H1 (cell line): ENCODE data around the gene CEP97. TPM values are rescaled to one million over a fixed set of nuclear protein-coding genes. Genes with fewer than 3 reads are reported as not detected.

Experiments used
- CTCF ChIA-PET: fragments of 300-600 bp; sonication (Branson Sonifier 250); formaldehyde crosslinking; loops from one replicate; lab custom pipeline; 2021; ENCODE audit not compliant: partially characterized antibody; lab: Charles Lee
- POLR2A ChIA-PET: fragments of 300-600 bp; sonication (Branson Sonifier 250); formaldehyde crosslinking; loops from one replicate; lab custom pipeline; 2021; ENCODE audit warnings: inconsistent platforms; ENCODE audit not compliant: partially characterized antibody; lab: Charles Lee
- DNase-seq, 2 experiments: peaks; one replicate each; pipeline versions ENCODE4 v3.0.0 to v3.0.0-alpha.2; 2010 to 2022; ENCODE audit warnings: low spot score in 2 of 2, low read depth in 1 of 2, mixed read lengths in 1 of 2
- FAIRE-seq: peaks from 2 replicates; lab custom pipeline; 2011; peaks lifted over from hg19 to GRCh38; lab: Jason Lieb, UNC
- H2AFZ ChIP-seq: 2 replicates; pipeline ENCODE4 v1.8.1; 2012; ENCODE audit warnings: low read length, inconsistent platforms
- H2AK5ac ChIP-seq: 2 replicates; pipeline ENCODE4 v1.6.1; 2013; ENCODE audit warnings: low read depth, low read length
- H2BK120ac ChIP-seq: replicated peaks from 2 replicates; pipeline ENCODE3; 2013; ENCODE audit warnings: low read depth, low read length, inconsistent platforms
- H2BK12ac ChIP-seq: 2 replicates; pipeline ENCODE4 v1.6.1; 2013; ENCODE audit warnings: low read depth, low read length
- H2BK15ac ChIP-seq: 2 replicates; pipeline ENCODE4 v1.6.1; 2013; ENCODE audit warnings: low read length
- H2BK20ac ChIP-seq: 2 replicates; pipeline ENCODE4 v1.6.1; 2013; ENCODE audit warnings: low read length
- H2BK5ac ChIP-seq: 2 replicates; pipeline ENCODE4 v1.6.1; 2013; ENCODE audit warnings: low read depth, low read length
- H3K14ac ChIP-seq: 2 replicates; pipeline ENCODE4 v1.6.1; 2013; ENCODE audit warnings: inconsistent platforms; ENCODE audit not compliant: insufficient read length
- H3K18ac ChIP-seq: 2 replicates; pipeline ENCODE4 v1.6.1; 2013; ENCODE audit warnings: low read length; ENCODE audit errors: extremely low read depth
- H3K23ac ChIP-seq: 2 replicates; pipeline ENCODE4 v1.6.1; 2013; ENCODE audit warnings: inconsistent platforms; ENCODE audit not compliant: insufficient read length
- H3K23me2 ChIP-seq: 2 replicates; pipeline ENCODE4 v1.6.1; 2013; ENCODE audit warnings: low read depth, low read length
- H3K27ac ChIP-seq: 2 replicates; pipeline ENCODE4 v1.6.1; 2011; ENCODE audit warnings: low read depth, low read length, inconsistent platforms
- H3K27me3 ChIP-seq, 4 experiments: replicated peaks in 1 of 4; 1 replicate in 1 of 4; 2 replicates in 3 of 4; pipeline versions ENCODE4 v1.6.1 to v1.8.1; 2011 to 2013; ENCODE audit warnings: low read length in 3 of 4, mild to moderate bottlenecking in 3 of 4, inconsistent platforms in 2 of 4, mixed read lengths in 2 of 4, moderate library complexity in 1 of 4; ENCODE audit not compliant: control insufficient read depth in 3 of 4, insufficient read depth in 3 of 4; ENCODE audit errors: extremely low read depth in 1 of 4
- H3K36me3 ChIP-seq, 4 experiments: 2 replicates each; pipeline versions ENCODE4 v1.6.1 to v1.8.1; 2011 to 2013; ENCODE audit warnings: mild to moderate bottlenecking in 4 of 4, low read length in 3 of 4, moderate library complexity in 2 of 4, control low read depth in 1 of 4, inconsistent platforms in 1 of 4; ENCODE audit not compliant: insufficient read depth in 4 of 4, control insufficient read depth in 2 of 4
- H3K4ac ChIP-seq: replicated peaks from 2 replicates; pipeline ENCODE3; 2013; ENCODE audit warnings: low read length, low read depth, mixed read lengths, inconsistent platforms; ENCODE audit not compliant: insufficient read length
- H3K4me1 ChIP-seq, 4 experiments: replicated peaks in 1 of 4; 1 replicate in 1 of 4; 2 replicates in 3 of 4; pipeline versions ENCODE4 v1.6.1 to v1.8.1; 2011 to 2013; ENCODE audit warnings: low read length in 3 of 4, inconsistent platforms in 2 of 4, mixed read lengths in 1 of 4; ENCODE audit not compliant: insufficient read depth in 4 of 4, control insufficient read depth in 3 of 4
- H3K4me2 ChIP-seq, 2 experiments: 2 replicates each; pipeline versions ENCODE4 v1.6.1 to v1.8.1; 2011 to 2013; ENCODE audit warnings: low read depth in 2 of 2, low read length in 2 of 2, control low read depth in 1 of 2, inconsistent platforms in 1 of 2, mild to moderate bottlenecking in 1 of 2; ENCODE audit not compliant: insufficient read depth in 1 of 2
- H3K4me3 ChIP-seq, 4 experiments: fragments of 200-600, 300-600 bp in 1 of 4; sonication (generic), shearing (Covaris generic), sonication (Bioruptor Twin) in 1 of 4; 2 replicates each; pipeline versions ENCODE4 v1.5.1 to v1.8.1; 2011 to 2016; ENCODE audit warnings: low read length in 4 of 4, low read depth in 3 of 4, control low read depth in 2 of 4, inconsistent platforms in 2 of 4, mild to moderate bottlenecking in 2 of 4, mixed read lengths in 1 of 4, moderate library complexity in 1 of 4; ENCODE audit not compliant: insufficient read depth in 2 of 4; ENCODE audit errors: extremely low read depth in 1 of 4
- H3K56ac ChIP-seq: replicated peaks from 2 replicates; pipeline ENCODE3; 2013; ENCODE audit warnings: low read depth, mild to moderate bottlenecking, mixed read lengths, low read length, inconsistent platforms; ENCODE audit not compliant: insufficient read length
- H3K79me1 ChIP-seq: 2 replicates; pipeline ENCODE4 v1.6.1; 2013; ENCODE audit warnings: low read depth, low read length, control low read depth
- H3K79me2 ChIP-seq, 2 experiments: 2 replicates each; pipeline versions ENCODE4 v1.6.1 to v1.8.1; 2012 to 2013; ENCODE audit warnings: low read length in 2 of 2, mild to moderate bottlenecking in 2 of 2, inconsistent platforms in 1 of 2; ENCODE audit not compliant: insufficient read depth in 2 of 2, control insufficient read depth in 1 of 2
- H3K9ac ChIP-seq, 4 experiments: replicated peaks in 1 of 4; 1 replicate in 1 of 4; 2 replicates in 3 of 4; pipeline versions ENCODE4 v1.6.1 to v1.8.1; 2011 to 2013; ENCODE audit warnings: low read depth in 3 of 4, low read length in 3 of 4, control low read depth in 2 of 4, mild to moderate bottlenecking in 2 of 4, moderate library complexity in 2 of 4, inconsistent platforms in 1 of 4; ENCODE audit errors: extremely low read depth in 1 of 4
- H3K9me3 ChIP-seq, 2 experiments: 2 replicates each; pipeline versions ENCODE4 v1.6.1 to v1.8.1; 2012 to 2013; ENCODE audit warnings: mild to moderate bottlenecking in 2 of 2, moderate library complexity in 2 of 2, control low read depth in 1 of 2, inconsistent platforms in 1 of 2, low read depth in 1 of 2, low read length in 1 of 2, mixed read lengths in 1 of 2; ENCODE audit not compliant: insufficient read depth in 2 of 2
- H4K20me1 ChIP-seq, 2 experiments: replicated peaks in 1 of 2; 2 replicates each; pipeline versions ENCODE3 to v1.8.1; 2011 to 2013; ENCODE audit warnings: inconsistent platforms in 2 of 2, low read length in 2 of 2, mild to moderate bottlenecking in 1 of 2; ENCODE audit not compliant: insufficient read depth in 2 of 2, control insufficient read depth in 1 of 2
- H4K5ac ChIP-seq: 2 replicates; pipeline ENCODE4 v1.6.1; 2013; ENCODE audit warnings: low read length, low read depth, mixed read lengths, inconsistent platforms; ENCODE audit not compliant: insufficient read length
- H4K8ac ChIP-seq: 2 replicates; pipeline ENCODE4 v1.8.0; 2013; ENCODE audit warnings: mild to moderate bottlenecking, moderate library complexity, low read length, inconsistent platforms; ENCODE audit not compliant: insufficient read depth; ENCODE audit errors: extremely low read depth
- H4K91ac ChIP-seq: replicated peaks from 2 replicates; pipeline ENCODE3; 2013; ENCODE audit warnings: low read length, mixed read lengths, inconsistent platforms; ENCODE audit not compliant: insufficient read length
- BACH1 ChIP-seq: IDR thresholded peaks from 2 replicates; pipeline ENCODE4 v1.6.1; 2012; ENCODE audit warnings: low read length, improper control_type of control experiment
- EP300 ChIP-seq, 2 experiments: IDR thresholded peaks; 1 replicate in 1 of 2; 2 replicates in 1 of 2; pipeline ENCODE4 v1.6.1; 2011 to 2012; ENCODE audit warnings: low read depth in 2 of 2, low read length in 2 of 2, mild to moderate bottlenecking in 2 of 2, borderline replicate concordance in 1 of 2, inconsistent platforms in 1 of 2, moderate library complexity in 1 of 2
- EZH2 ChIP-seq: fragments of 200-600 bp; sonication (generic); IDR thresholded peaks from 2 replicates; pipeline ENCODE4 v1.7.1; 2012; ENCODE audit warnings: low read depth, mild to moderate bottlenecking, moderate library complexity, low read length, inconsistent platforms; ENCODE audit not compliant: severe bottlenecking
- RXRA ChIP-seq: IDR thresholded peaks from 2 replicates; pipeline ENCODE4 v1.6.1; 2011; ENCODE audit warnings: low read depth, mild to moderate bottlenecking, low read length, moderate library complexity; ENCODE audit not compliant: insufficient read depth
- SP1 ChIP-seq: IDR thresholded peaks from 2 replicates; pipeline ENCODE4 v1.6.1; 2011; ENCODE audit warnings: low read depth, low read length
- TCF12 ChIP-seq: IDR thresholded peaks from 2 replicates; pipeline ENCODE4 v1.6.1; 2011; ENCODE audit warnings: low read depth, mild to moderate bottlenecking, low read length
- TEAD4 ChIP-seq: IDR thresholded peaks from 2 replicates; pipeline ENCODE4 v1.6.1; 2012; ENCODE audit warnings: low read depth, low read length, inconsistent platforms, mixed read lengths
- WGBS, 2 experiments: shearing (Covaris generic) in 1 of 2; methylation state at CpG; one replicate each; pipeline versions ENCODE4 v1.1.6 to v1.1.7; 2013 to 2015; ENCODE audit warnings: low lambda C conversion rate in 2 of 2, mixed read lengths in 2 of 2, inconsistent platforms in 1 of 2, low coverage in 1 of 2, missing lambda C conversion rate in 1 of 2; ENCODE audit not compliant: insufficient replicate concordance in 2 of 2, insufficient coverage in 1 of 2, insufficient read length in 1 of 2; ENCODE audit errors: extremely low coverage in 1 of 2, missing lambda C conversion rate in 1 of 2; 5-methylcytosine and 5-hydroxymethylcytosine counted together
- polyA plus RNA-seq, 7 experiments: library from polyadenylated mRNA; depleted of rRNA in 3 of 7; stranded (reverse) in 5 of 7; unstranded in 2 of 7; fragments of >200 nt in 5 of 7; fragments of 200-250 nt in 2 of 7; gene quantifications; 1 replicate in 5 of 7; 2 replicates in 1 of 7; 4 replicates in 1 of 7; pipeline versions ENCODE4 v1.2.1 to v1.2.3, GENCODE V29; 2011 to 2013; ENCODE audit warnings: missing spikeins in 2 of 7, mixed read lengths in 2 of 7
- total RNA-seq: library from RNA; stranded (reverse); fragmentation: NEBNext Ultra II Directional; extraction: Animal tissue kit (Norgen Biotek cat#: 25700); gene quantifications from 2 replicates; pipeline ENCODE4 v1.2.1, GENCODE V29; 2021
- TF ChIP-seq, protein P1 (sequence below), 3 experiments: IDR thresholded peaks; 1 replicate in 2 of 3; 2 replicates in 1 of 3; pipeline versions ENCODE4 v1.5.1 to v1.6.1; 2011; ENCODE audit warnings: low read length in 3 of 3, mild to moderate bottlenecking in 3 of 3, inconsistent platforms in 2 of 3, low read depth in 1 of 3, moderate library complexity in 1 of 3; ENCODE audit not compliant: insufficient read depth in 1 of 3; ENCODE audit errors: control extremely low read depth in 1 of 3
- TF ChIP-seq, protein P2 (sequence below): IDR thresholded peaks from 2 replicates; pipeline ENCODE4 v1.6.1; 2011; ENCODE audit warnings: low read depth, mild to moderate bottlenecking, low read length; ENCODE audit not compliant: insufficient read depth

CEP97 gene
- total and polyA plus RNA-seq, 2 of the 8 experiments (the other 6 are each of a cell fraction or from before 2014, with no cell fraction given): 1.6 to 13.2 TPM

DNA sequence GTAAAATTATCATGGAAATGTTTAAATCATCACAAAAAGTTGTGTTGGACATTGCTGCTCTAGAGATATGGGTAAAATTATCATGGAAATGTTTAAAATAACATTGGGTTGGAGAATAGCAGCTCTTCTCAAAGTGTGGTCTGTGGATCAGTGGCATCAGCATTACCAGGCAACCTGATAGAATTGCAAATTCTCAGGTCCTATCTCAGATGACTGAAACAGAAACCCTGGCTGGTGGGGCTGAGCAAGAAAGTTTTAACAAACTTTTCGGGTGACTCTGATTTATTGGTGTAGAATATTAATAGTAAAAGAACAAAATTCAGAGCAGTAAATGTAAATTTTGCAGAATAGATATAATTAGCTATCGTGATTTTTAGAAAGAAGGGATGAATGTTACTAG is 83.5 kb downstream of the CEP97 start:
- no peak overlapping the region for H3K9ac ChIP-seq
- CTCF ChIA-PET: interaction anchor here (0.6 to 8.8 kb wide), 10 partner anchors 14 to 736 kb away, joined by 3 to 174 read pairs (median 4); no protein-coding TSS in a partner anchor
- TF ChIP-seq BACH1: no peak
- TF ChIP-seq, protein P1, sequence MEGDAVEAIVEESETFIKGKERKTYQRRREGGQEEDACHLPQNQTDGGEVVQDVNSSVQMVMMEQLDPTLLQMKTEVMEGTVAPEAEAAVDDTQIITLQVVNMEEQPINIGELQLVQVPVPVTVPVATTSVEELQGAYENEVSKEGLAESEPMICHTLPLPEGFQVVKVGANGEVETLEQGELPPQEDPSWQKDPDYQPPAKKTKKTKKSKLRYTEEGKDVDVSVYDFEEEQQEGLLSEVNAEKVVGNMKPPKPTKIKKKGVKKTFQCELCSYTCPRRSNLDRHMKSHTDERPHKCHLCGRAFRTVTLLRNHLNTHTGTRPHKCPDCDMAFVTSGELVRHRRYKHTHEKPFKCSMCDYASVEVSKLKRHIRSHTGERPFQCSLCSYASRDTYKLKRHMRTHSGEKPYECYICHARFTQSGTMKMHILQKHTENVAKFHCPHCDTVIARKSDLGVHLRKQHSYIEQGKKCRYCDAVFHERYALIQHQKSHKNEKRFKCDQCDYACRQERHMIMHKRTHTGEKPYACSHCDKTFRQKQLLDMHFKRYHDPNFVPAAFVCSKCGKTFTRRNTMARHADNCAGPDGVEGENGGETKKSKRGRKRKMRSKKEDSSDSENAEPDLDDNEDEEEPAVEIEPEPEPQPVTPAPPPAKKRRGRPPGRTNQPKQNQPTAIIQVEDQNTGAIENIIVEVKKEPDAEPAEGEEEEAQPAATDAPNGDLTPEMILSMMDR (IDR thresholded peaks at IDR 0.05; ENCODE audit: control extremely low read depth in 1 of 3, insufficient read depth in 1 of 3, low read depth in 1 of 3, low read length in 3 of 3): no peak
- no peak for TF ChIP-seq TCF12
- no peak for TF ChIP-seq RXRA
- TF ChIP-seq EZH2: no peak
- TF ChIP-seq TEAD4: no peak
- TF ChIP-seq SP1: no peak
- no peak for TF ChIP-seq EP300 (IDR thresholded peaks at IDR 0.05; ENCODE audit: borderline replicate concordance in 1 of 2, low read depth in 2 of 2, low read length in 2 of 2)
- TF ChIP-seq, protein P2, sequence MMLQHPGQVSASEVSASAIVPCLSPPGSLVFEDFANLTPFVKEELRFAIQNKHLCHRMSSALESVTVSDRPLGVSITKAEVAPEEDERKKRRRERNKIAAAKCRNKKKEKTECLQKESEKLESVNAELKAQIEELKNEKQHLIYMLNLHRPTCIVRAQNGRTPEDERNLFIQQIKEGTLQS: no peak

More for the DNA sequence above, 83.5 kb downstream of the CEP97 start:
- Histone ChIP-seq H4K91ac (no peak overlapping the region), H3K27me3 (no peaks in the 10 kb centered on the region), H4K5ac (no peak overlapping the region), H2BK20ac (no peak overlapping the region), H3K56ac (no peak overlapping the region), H3K9me3 (no peaks in the 10 kb centered on the region), H3K36me3 (peaks cover 0 to 3% (median 0%) of the 10 kb centered on the region in 4 experiments; a peak in 1 of 8 replicates), H3K14ac (no peak overlapping the region), H3K4me1 (no peaks in the 10 kb centered on the region), H3K4me2 (no peak overlapping the region), H3K79me2 (no peaks in the 10 kb centered on the region), H2BK15ac (no peak overlapping the region), H3K4ac (no peak overlapping the region), H2BK12ac (no peak overlapping the region), H2AK5ac (no peak overlapping the region), H3K79me1 (no peaks in the 10 kb centered on the region), H4K8ac (no peak overlapping the region), H3K4me3 (no peak overlapping the region), H3K27ac (no peak overlapping the region), H3K23ac (no peak overlapping the region), H3K23me2 (no peaks in the 10 kb centered on the region), H2BK5ac (no peak overlapping the region), H3K18ac (no peak overlapping the region), H2AFZ (no peak overlapping the region), H4K20me1 (no peaks in the 10 kb centered on the region), H2BK120ac (no peak overlapping the region)
- WGBS, 2 experiments: 79% methylated on average over 2 of the region's 2 CpGs; no CpG with 5 or more reads in 1 of the 2 experiments
- FAIRE-seq (no peak), DNase-seq (no peak)
- POLR2A ChIA-PET: interaction anchor here (3.4 kb wide), 1 partner anchor 41 kb away, joined by 9 read pairs; the partner anchor contains the start of gene NFKBIZ
